GOT3 (cell line): ENCODE results near the gene OOSP4A.
"Not testable (repeated sequence)": the region's sequence is repeated elsewhere in the genome, so short reads cannot be mapped to it uniquely, and the experiment has no call there.

ENCODE experiments used
- DNase-seq: peaks from one replicate; lab custom pipeline; 2025; ENCODE audit warnings: mixed read lengths; lab: John Stamatoyannopoulos, UW

The OOSP4A gene

GRCh38 chr11:59981106-59981770, 17.4 kb downstream of the OOSP4A start:
- DNase-seq = no peak

DNA sequence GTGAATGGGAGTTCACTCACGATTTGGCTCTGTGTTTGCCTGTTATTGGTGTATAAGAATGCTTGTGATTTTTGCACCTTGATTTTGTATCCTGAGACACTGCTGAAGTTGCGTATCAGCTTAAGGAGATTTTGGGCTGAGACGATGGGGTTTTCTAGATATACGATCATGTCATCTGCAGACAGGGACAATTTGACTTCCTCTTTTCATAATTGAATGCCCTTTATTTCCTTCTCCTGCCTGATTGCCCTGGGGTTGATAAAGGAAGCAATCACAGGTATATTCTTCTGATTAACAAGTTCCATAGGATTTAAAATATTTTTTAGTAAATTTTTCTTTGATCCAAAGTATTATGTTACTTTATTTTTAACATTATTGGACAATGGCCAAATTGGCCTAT, 18.2 kb downstream of the OOSP4A start:
- DNase-seq = not testable (repeated sequence)

DNA sequence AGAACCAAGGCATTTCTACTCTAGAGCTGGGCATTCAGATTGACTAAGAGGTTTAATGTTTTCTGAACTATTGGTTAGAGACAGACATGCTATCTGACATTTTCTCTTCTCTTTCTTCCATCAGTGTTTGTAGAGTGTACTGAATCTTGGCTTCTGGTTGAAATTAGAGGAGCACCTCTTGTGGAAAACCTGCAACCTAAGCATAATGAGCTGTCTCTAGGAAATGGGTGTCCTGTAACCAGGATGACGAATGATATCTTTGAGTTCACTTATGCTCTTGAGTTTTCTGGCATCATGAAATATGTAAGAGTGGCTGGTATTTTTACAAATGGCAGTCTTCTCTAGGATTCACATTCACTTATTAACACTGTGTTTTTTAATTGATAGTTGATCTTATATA, 19.4 kb downstream of the OOSP4A start:
- no peak for DNase-seq

GRCh38 chr11:59984368-59984767, 20.5 kb downstream of the OOSP4A start:
- DNase-seq = no peak

DNA sequence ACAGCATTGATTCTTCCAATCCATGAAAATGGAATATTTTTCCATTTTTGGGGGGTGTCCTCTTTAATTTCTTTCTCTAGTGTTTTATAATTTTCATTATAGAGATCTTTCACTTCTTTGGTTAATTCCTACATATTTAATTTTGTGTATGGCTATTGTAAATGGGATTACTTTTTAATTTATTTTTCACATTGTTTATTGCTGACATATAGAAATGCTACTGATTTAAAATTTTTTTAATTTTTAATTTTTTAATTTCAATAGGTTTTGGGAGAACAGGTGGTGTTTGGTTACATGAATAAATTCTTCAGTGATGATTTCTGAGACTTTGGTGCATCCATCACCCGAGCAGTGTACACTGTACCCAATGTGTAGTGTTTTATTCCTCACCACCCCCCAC, 26.6 kb downstream of the OOSP4A start:
- DNase-seq = no peak

DNA sequence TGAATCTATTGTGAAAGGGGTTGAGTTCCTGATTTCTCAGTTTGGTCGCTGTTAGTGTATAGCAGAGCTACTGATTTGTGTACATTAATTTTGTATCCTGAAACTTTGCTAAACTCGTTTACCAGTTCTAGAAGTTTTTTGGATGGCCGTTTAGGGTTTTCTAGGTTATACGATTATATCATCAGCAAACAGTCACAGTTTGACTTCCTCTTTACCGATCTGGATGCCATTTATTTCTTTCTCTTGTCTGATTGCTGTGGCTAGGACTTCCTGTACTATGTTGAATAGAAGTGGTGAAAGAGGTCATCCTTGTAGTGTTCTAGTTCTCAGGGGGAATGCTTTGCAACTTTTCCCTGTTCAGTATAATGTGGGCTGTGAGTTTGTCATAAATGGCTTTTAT, 28.6 kb downstream of the OOSP4A start:
- DNase-seq = no peak

DNA sequence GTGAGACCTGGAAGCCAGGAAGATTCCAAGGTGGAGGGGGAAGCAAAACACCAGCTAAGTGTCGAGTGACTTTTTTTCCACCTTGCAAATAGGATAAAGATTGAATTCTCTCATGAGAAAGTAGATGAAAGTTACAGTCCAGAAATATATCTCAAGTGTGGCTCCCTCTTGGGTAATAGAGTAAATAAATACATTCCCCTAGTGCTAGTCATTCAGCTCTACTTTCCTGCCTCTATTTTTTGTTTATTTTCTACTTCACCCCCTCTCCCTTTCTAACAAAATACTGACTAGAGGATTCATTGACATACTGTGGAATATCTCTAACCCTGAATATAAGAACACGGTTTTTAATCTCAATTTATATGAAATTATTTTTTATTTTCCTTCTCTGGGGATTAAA, 34.0 kb downstream of the OOSP4A start:
- no peak for DNase-seq

GRCh38 chr11:59999691-60000090, 35.9 kb downstream of the OOSP4A start:
- DNase-seq = no peak

- DNase-seq = no peak
These were observed 39.9 kb downstream of the OOSP4A start for GRCh38 chr11:60003729-60004128.

- no peak for DNase-seq
These were observed 41.5 kb downstream of the OOSP4A start for GRCh38 chr11:60005360-60005759.

DNA sequence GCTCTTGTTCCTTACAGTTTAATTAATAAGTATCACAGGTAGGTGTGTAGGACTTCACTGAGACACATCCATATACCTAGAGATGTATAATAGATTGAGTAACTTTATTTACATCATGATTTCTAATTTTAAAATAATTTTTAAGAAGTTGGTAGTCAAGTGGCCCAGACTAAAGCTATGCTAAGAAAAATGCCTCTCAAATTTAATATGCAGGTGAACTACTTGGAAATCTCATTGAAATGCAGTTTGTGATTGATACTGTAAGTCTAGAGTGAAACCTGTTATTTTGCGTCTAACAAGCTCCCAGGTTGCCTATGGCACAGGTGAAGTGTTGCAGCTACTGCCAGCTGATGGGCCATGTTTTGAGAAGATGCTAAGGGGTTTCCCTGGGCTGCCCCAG, 53.0 kb downstream of the OOSP4A start, which contains the start of gene OOSP4B:
OOSP4B (plus strand) TSS at position 301 of the 400 bp plus-strand sequence.
- no peak for DNase-seq

DNA sequence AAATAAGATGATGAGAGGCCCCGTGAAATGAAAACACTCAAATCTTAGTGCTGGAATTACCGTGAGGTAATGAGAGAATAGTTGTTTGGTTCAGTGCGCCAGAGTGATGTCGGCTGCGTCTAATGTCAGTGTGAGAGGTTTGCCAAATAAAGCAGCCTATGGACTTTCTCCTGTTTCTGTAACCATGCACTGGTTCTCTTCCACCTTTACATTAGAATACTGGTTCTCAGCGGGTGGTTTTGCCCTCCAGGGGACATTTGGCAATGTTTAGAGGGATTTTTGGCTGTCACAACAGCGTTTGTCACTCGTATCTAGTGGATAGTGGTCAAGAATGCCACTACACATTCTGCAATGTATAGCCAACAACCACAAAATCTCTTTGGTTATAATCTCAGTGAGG, 54.2 kb downstream of the OOSP4A start:
- no peak for DNase-seq
